GM21423 (cell line): Measurements from ENCODE around the gene C1QL4.
"Not testable (repeated sequence)": the region's sequence is repeated elsewhere in the genome, so short reads cannot be mapped to it uniquely, and the experiment has no call there.

Experiments
- ATAC-seq: cut with Tn5 transposase; IDR thresholded peaks from one replicate; pipeline ENCODE4 v1.9.1; 2021; ENCODE audit warnings: mild to moderate bottlenecking, moderate library complexity; ENCODE audit not compliant: unreplicated experiment

C1QL4 gene

GRCh38 chr12:49336645-49337584 is at the start of gene C1QL4:
Gene C1QL4 (minus strand): TSS chr12:49337188. CDS start chr12:49336477, 711 bp downstream.
- no peak for ATAC-seq

GRCh38 chr12:49380184-49380583 is 43.2 kb upstream of the C1QL4 start:
- ATAC-seq, result not testable (repeated sequence)

GRCh38 chr12:49377386-49377785 is 40.4 kb upstream of the C1QL4 start:
- ATAC-seq, result no peak

- peak; percentile 75 for ATAC-seq
These were observed 38.4 kb upstream of the C1QL4 start for GRCh38 chr12:49375406-49375805.

DNA sequence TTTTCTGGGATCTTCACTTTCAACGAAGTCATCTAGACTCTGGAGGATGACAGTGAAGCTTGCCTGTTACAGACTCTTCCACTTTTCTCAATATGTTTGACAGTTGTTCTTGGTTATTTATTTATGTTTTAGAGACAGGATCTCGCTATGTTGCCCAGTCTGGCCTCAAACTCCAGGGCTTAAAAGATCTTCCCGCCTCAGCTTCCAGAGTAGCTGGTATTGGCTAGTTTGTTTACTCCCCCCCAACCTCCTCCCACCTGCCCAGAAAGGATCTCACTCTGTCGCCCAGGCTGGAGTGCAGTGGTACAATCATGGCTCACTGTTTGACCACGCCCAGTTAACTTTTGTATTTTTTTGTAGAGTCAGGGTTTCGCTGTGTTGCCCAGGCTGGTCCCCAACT is 33.6 kb upstream of the C1QL4 start:
- ATAC-seq, result no peak

- peak; percentile 46 for ATAC-seq
These were observed 32.6 kb upstream of the C1QL4 start for GRCh38 chr12:49369411-49370145.

DNA sequence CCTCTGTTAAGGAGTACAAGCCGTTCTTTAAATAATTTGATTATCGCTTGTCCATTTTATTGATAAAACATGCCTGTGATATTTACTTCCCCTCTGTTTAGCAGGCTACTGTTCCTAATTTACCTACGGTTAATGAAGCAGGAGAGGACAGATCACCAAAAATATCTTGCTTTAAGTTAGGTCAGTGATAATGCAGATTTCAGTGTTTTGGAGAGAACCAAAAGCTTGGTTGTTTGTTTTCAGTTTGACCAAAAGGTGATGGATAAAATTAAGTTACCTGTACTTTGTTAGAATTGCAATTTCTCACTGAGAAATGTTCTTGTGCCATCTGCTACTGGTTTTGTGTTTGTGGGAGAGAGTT is 31.2 kb upstream of the C1QL4 start:
- ATAC-seq, result no peak

GRCh38 chr12:49367381-49368239 is 30.6 kb upstream of the C1QL4 start, which contains the start of gene SPATS2:
Gene SPATS2 (plus strand): TSS chr12:49367462. CDS start chr12:49461013, 93,551 bp downstream.
- peak; percentile 1 for ATAC-seq

DNA sequence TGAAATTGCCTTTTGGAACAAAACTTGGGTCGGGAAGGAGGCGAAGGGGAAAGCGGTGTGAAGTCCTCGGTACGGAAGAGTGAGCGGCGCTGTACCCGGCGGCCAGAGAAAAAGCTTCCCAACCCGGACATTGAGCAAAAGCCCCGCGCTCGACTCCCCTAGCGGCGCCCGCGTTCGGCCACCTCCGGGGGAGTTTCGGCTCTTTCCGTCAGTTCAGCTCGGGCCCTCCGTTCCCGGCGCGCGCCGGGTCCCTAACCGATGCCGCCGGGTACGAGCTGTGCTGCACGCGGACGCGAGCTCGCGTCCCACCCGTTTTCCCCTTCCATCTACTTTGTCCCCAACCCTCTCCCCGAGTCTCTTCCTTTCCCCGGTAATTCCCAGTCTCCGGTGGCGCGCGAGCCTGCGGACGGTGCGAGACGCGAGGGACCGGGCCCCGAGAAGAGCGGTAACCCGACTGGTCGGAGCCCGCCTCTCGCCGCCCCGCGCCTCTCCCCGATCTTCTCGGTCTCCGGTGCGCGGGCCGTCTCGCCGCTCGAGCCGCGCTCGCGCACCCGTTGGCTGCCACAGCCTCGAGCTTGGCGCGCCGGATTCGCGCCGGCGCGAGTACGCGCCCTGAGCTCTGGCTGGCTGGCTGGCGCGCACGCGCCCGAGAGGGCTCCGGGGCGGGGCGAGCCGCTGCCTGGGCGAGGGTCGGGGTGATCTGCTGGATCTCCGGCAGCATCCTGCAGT is 29.8 kb upstream of the C1QL4 start:
- ATAC-seq, result peak; percentile 61

DNA sequence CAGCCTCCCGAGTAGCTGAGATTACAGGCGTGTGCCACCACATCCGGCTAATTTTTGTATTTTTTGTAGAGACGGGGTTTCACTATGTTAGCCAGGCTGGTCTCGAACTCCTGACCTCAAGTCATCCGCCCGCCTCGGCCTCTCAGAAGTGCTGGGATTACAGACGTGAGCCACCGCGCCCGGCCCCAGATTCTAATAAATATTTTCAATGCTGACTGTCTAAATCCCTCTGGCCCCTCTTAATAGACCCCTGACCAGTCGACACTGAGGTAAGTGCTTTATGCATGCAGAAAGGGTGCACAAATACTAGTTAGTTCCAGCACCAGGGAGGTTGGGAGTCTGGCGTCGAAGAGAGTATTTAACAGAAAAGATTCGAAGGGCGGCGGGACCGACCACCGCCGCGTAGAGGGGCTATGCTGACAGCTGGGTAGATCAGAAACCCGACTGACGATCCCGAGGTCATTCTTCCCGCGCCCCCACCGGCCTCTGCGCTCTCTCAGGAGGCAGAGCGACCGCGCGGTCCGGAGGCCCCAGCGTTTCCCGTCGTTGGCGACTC is 29.2 kb upstream of the C1QL4 start:
- ATAC-seq, result peak; percentile 5

DNA sequence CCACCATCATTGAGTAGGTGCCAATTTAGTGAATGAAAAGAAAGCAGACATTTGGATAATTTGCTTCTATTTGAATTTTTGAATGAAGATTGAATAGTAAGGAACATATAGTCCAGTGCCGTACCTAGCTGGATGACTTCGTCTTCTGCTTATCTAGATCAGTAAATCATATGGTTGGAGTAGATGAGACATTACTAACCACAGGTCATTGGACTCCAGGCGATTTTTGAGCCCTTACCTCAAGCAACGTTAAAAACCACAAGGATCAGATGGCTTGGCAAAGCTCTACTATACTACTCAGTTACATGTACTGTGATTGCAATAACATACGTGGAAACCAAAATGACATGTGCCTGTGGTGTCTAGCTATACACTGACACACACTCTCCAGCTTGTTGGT is 28.6 kb upstream of the C1QL4 start:
- no peak for ATAC-seq

DNA sequence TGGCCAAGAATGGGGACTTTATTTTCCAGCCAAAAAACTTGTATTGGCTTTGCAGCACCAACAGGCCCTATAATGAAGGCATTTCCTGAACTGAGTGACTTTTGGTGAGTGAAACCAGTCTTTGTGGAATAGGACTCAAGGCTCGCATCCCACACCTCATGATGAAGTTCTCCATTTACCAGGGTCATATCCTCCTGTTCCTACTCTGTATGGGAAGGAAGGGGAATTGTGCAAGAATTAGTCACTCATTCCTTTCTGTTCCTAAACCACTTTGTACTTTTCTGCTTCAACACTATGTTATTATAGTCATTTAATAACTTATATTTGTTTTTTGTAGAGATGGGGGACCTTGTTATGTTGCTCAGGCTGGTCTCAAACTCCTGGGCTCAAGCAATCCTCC is 28.0 kb upstream of the C1QL4 start:
- no peak for ATAC-seq

GRCh38 chr12:49362077-49362476 is 25.1 kb upstream of the C1QL4 start:
- no peak for ATAC-seq

GRCh38 chr12:49359671-49360070 is 22.7 kb upstream of the C1QL4 start:
- ATAC-seq, result no peak

DNA sequence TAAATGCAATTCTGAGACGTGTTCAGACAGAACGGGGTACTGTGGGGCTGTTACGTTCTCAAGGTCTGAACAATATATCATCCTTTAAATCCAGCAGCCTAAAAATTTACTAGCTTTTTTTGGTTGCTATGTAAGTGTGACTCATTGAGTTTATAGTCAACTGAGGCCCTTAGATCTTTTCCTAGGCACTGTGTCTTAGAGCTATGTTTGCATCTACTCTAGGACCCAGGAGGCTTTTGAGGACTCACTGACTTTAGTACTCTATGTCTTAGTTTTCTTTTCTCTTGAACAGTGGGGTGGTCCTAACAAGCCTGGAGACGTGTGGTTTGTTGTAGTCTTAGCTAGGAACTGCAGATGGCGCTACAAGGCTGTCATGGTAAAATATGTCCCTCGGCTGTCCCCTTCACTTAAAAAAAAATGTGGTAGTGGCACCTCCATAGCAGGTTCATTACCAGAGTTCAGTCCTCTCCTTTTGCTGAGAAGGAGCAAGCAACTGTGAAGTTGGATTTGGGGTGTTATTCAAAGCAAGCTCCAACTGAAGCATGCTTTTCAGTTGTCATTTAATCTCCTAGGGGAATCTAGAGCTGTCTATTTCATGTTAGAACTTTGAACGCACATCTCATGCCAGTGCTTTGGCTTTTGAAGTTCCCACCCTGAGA is 21.6 kb upstream of the C1QL4 start:
- peak; percentile 49 for ATAC-seq

DNA sequence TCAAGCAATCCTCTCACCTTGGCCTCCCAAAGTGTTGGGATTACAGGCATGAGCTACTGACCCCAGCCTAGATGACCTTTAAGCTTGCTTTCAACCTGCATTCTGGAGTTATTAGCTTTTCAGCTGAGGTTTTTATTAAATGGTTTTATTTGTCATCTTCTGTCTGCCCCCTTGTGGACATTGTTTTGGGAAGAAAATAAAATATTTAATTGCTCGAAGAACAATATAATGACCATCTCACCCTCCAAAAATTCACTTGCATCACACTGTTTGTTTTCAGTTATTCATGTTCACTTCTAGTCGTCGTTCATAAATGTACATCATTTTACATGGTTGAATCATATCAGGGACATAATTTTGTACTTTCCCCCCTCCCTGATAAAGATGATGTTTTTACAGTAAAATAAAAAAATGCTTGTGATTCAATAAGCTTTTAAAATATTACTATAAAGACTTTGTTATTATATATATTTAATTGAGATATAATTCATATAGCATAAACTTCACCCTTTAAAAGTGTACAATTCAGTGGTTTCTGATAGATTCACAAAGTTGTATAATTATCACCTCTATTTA is 20.2 kb upstream of the C1QL4 start:
- ATAC-seq, result no peak

GRCh38 chr12:49355913-49356312 is 18.9 kb upstream of the C1QL4 start:
- no peak for ATAC-seq

DNA sequence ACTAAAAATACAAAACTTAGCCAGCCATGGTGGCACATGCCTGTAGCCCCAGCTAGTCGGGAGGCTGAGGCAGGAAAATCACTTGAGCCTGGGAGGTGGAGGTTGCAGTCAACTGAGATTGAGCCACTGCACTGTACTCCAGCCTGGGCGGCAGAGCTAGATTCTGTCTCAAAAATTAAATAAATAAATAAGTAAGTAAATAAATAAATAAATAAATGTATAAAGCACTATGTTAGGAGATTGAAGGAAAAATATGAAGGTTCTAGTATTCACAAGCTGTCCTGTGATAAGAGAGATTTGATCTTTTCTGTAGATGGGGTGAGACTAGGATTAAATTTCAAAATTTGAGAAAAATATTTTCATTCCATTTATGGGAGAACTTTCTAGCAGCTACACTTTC is 15.4 kb upstream of the C1QL4 start:
- no peak for ATAC-seq

GRCh38 chr12:49349266-49349665 is 12.3 kb upstream of the C1QL4 start:
- ATAC-seq, result no peak
